Pancreas (tissue), 10 donors: ENCODE results near the gene USP34. TPM values are rescaled to one million over a fixed set of nuclear protein-coding genes. Genes with fewer than 3 reads are reported as not detected.

ENCODE experiments used
- ATAC-seq, 4 donors: fragments of 200-7000 bp; cut with Tn5 transposase; one replicate each; pipeline versions ENCODE4 v1.8.0 to v1.9.1; 2020; ENCODE audit warnings: mild to moderate bottlenecking in 4 of 4, moderate library complexity in 4 of 4
- DNase-seq, 6 donors: peaks; one replicate each; pipeline ENCODE4 v3.0.0-alpha.2; 2020
- FAIRE-seq: peaks from 2 replicates; lab custom pipeline; 2012; peaks lifted over from hg19 to GRCh38; lab: Jason Lieb, UNC
- H3K27ac ChIP-seq, 4 donors: fragments of 200-600 bp; sonication (generic); 1 replicate in 3 of 4; 2 replicates in 1 of 4; pipeline versions ENCODE4 v1.5.0 to v1.8.0; 2020
- H3K27me3 ChIP-seq, 4 donors: fragments of 200-600 bp; one replicate each; pipeline ENCODE4 v1.8.0; 2021
- H3K36me3 ChIP-seq, 3 donors: fragments of 200-600 bp; sonication (generic) in 1 of 3; one replicate each; pipeline versions ENCODE4 v1.5.0 to v1.8.0; 2020 to 2021
- H3K4me1 ChIP-seq, 3 donors: fragments of 200-600 bp; one replicate each; pipeline ENCODE4 v1.8.0; 2021
- H3K4me3 ChIP-seq, 4 donors: fragments of 200-600 bp; sonication (generic) in 2 of 4; one replicate each; pipeline versions ENCODE4 v1.5.0 to v1.8.0; 2020 to 2021
- H3K9me3 ChIP-seq, 4 donors: fragments of 200-600 bp; one replicate each; pipeline ENCODE4 v1.8.0; 2021
- CTCF ChIP-seq, 4 donors: fragments of 200-600 bp; sonication (generic) in 3 of 4; IDR thresholded peaks; one replicate each; pipeline versions ENCODE4 v1.5.0 to v1.8.0; 2021; ENCODE audit warnings: antibody characterized with exemption in 4 of 4
- WGBS, 2 donors: extraction: QIAGEN DNeasy Blood & Tissue Kit; methylation state at CpG; one replicate each; pipeline ENCODE4 v1.1.7; 2013; 5-methylcytosine and 5-hydroxymethylcytosine counted together
- intact Hi-C, 3 donors: fragments of 100-400 bp; cut with DNase I; formaldehyde crosslinking; loops; one replicate each; pipeline versions ENCODE4 v1.11.1 to v1.14.2; 2022
- polyA plus RNA-seq, 2 donors: library from polyadenylated mRNA; stranded (reverse); fragments of 200-250 nt; gene quantifications; one replicate each; pipeline ENCODE4 v1.2.3, GENCODE V29; 2013
- total RNA-seq, 6 donors: library from RNA; stranded (reverse); fragmentation: NEBNext Ultra II Directional in 4 of 6; extraction: Animal tissue kit (Norgen Biotek cat#: 25700) in 4 of 6; gene quantifications; one replicate each; pipeline versions ENCODE4 v1.2.1 to v1.2.4, GENCODE V29; 2021 to 2023
- donor health status: healthy with polysubstance abuse.
- donor health status: DM: no; HTN: no; CAD: no; lungs with moderate emphysema.
- donor health status: DM: no; HTN: no; CAD: no.
- donor health status: control.
- donor health status: control.
- donor health status: Bipolar disorder and iron deficiency.
- donor health status: DM: yes; HTN: yes; CAD: no.
- donor health status: DM: no; HTN: no; CAD: no.
- donor health status: DM: no; HTN: no; CAD: no.
- donor health status: DM: yes; HTN: yes; CAD: no.

Gene USP34
- total and polyA plus RNA-seq, 8 donors = 30.0 to 58.9 (median 45.1) TPM

GRCh38 chr2:61187085-61187484 lies 283.8 kb downstream of the USP34 start:
- 64 to 67% methylated on average over 4 of the region's 4 CpGs for WGBS, 2 donors
- Histone ChIP-seq H3K4me1 (no peaks in the 10 kb centered on the region), H3K27me3 (no peaks in the 10 kb centered on the region), H3K9me3 (no peaks in the 10 kb centered on the region), H3K27ac (no peak overlapping the region), H3K36me3 (peaks cover 5 to 65% (median 45%) of the 10 kb centered on the region in 3 donors), H3K4me3 (no peak overlapping the region)
- FAIRE-seq (no peak), DNase-seq (no peak), ATAC-seq (no peak)
- intact Hi-C loops = no loop called here
- no peak for TF ChIP-seq CTCF (IDR thresholded peaks at IDR 0.05)

- no peak for TF ChIP-seq CTCF (IDR thresholded peaks at IDR 0.05)
- H3K4me1 ChIP-seq = peaks cover 6 to 12% (median 7%) of the 10 kb centered on the region in 3 donors
- H3K27ac ChIP-seq = no peak overlapping the region
- no peak for DNase-seq
- no peaks in the 10 kb centered on the region for H3K9me3 ChIP-seq
- ATAC-seq = no peak
- intact Hi-C loops = no loop called here
- FAIRE-seq = no peak
- no peak overlapping the region for H3K4me3 ChIP-seq
- no peaks in the 10 kb centered on the region for H3K27me3 ChIP-seq
- H3K36me3 ChIP-seq = peaks cover 5 to 68% (median 43%) of the 10 kb centered on the region in 3 donors
Observed at GRCh38 chr2:61185231-61185728, 285.6 kb downstream of the USP34 start.

GRCh38 chr2:61184263-61184662 lies 286.6 kb downstream of the USP34 start:
- H3K36me3 ChIP-seq = peaks cover 5 to 64% (median 41%) of the 10 kb centered on the region in 3 donors
- no peak for FAIRE-seq
- H3K27me3 ChIP-seq = no peaks in the 10 kb centered on the region
- no peak for TF ChIP-seq CTCF (IDR thresholded peaks at IDR 0.05)
- no peak for DNase-seq
- H3K4me1 ChIP-seq = peaks cover 13 to 21% (median 15%) of the 10 kb centered on the region in 3 donors
- no peaks in the 10 kb centered on the region for H3K9me3 ChIP-seq
- intact Hi-C loops = no loop called here
- H3K27ac ChIP-seq = no peak overlapping the region
- no peak overlapping the region for H3K4me3 ChIP-seq
- no peak for ATAC-seq
- 88 to 89% methylated on average over 3 of the region's 3 CpGs for WGBS, 2 donors

- FAIRE-seq (no peak), ATAC-seq (no peak), DNase-seq (no peak)
- TF ChIP-seq CTCF (IDR thresholded peaks at IDR 0.05) = no peak
- intact Hi-C loops = no loop called here
- Histone ChIP-seq H3K9me3 (no peaks in the 10 kb centered on the region), H3K27ac (no peak overlapping the region), H3K4me1 (peaks cover 17 to 24% (median 20%) of the 10 kb centered on the region in 3 donors), H3K4me3 (no peak overlapping the region), H3K36me3 (peaks cover 5 to 64% (median 41%) of the 10 kb centered on the region in 3 donors), H3K27me3 (no peaks in the 10 kb centered on the region)
- WGBS, 2 donors = 96 to 97% methylated on average over 3 of the region's 3 CpGs
Observed at GRCh38 chr2:61183795-61184194, 287.1 kb downstream of the USP34 start.

GRCh38 chr2:61182059-61182383 lies 288.9 kb downstream of the USP34 start:
- intact Hi-C loops = no loop called here
- FAIRE-seq = no peak
- Histone ChIP-seq H3K4me1 (peaks cover 24 to 25% (median 25%) of the 10 kb centered on the region in 3 donors), H3K27ac (no peak overlapping the region), H3K36me3 (peaks cover 5 to 57% (median 33%) of the 10 kb centered on the region in 3 donors), H3K4me3 (no peak overlapping the region), H3K27me3 (no peaks in the 10 kb centered on the region), H3K9me3 (no peaks in the 10 kb centered on the region)
- no peak for ATAC-seq
- DNase-seq = no peak
- TF ChIP-seq CTCF (IDR thresholded peaks at IDR 0.05) = no peak
- WGBS, 2 donors = 67 to 74% methylated on average over 6 of the region's 6 CpGs
